Prostate gland (tissue), 1 donor: ENCODE measurements around the gene ZRANB2.

Experiments
- POLR2A ChIP-seq: fragments of 450-650 bp; IDR thresholded peaks from one replicate; pipeline ENCODE4 v1.6.1; 2016; ENCODE audit warnings: antibody characterized with exemption, mild to moderate bottlenecking
- POLR2AphosphoS5 ChIP-seq: sonication (generic); formaldehyde crosslinking; IDR thresholded peaks from one replicate; pipeline ENCODE4 v1.6.1; 2017; ENCODE audit warnings: antibody characterized with exemption

DNA sequence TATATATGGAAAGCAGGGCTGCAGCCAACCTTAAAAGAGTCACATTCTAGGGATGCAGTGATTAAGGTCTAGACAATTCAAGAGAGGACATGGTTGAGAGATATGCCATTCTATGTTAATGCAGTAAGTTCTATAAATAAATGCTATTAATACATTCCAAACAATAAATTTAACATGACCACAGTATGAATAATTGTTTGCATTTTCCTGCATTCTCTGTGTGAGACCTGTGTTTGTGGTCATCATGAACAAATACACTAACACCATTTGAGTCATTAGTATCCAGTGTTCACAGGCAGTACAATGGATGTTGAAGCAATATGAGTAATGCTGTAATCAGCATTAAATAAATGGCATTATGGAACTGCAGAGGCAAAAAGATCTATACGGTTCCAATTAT is 5.5 kb upstream of the ZRANB2 start:
- TF ChIP-seq POLR2A (no peak), POLR2AphosphoS5 (no peak)
